Adrenal gland (tissue), 12 donors: ENCODE data around the gene POPDC2. TPM values are rescaled to one million over a fixed set of nuclear protein-coding genes. Genes with fewer than 3 reads are reported as not detected.
"Not testable (repeated sequence)": the region's sequence is repeated elsewhere in the genome, so short reads cannot be mapped to it uniquely, and the experiment has no call there.

Source experiments
- DNase-seq, 7 donors: peaks; one replicate each; pipeline ENCODE4 v3.0.0-alpha.2; 2019 to 2020
- H3K27ac ChIP-seq, 5 donors: fragments of 200-600 bp; sonication (generic) in 4 of 5; 1 replicate in 3 of 5; 2 replicates in 2 of 5; pipeline versions ENCODE4 v1.5.1 to v1.8.0; 2016 to 2020; ENCODE audit warnings: mild to moderate bottlenecking in 1 of 5
- H3K27me3 ChIP-seq: fragments of 200-600 bp; 2 replicates; pipeline ENCODE4 v1.8.0; 2021
- H3K36me3 ChIP-seq, 2 donors: fragments of 200-600 bp; replicated peaks in 1 of 2; 1 replicate in 1 of 2; 2 replicates in 1 of 2; pipeline versions ENCODE4 v1.5.1 to v1.8.0; 2018 to 2022
- H3K4me1 ChIP-seq, 2 donors: fragments of 200-600 bp; replicated peaks in 1 of 2; 1 replicate in 1 of 2; 2 replicates in 1 of 2; pipeline versions ENCODE4 v1.5.1 to v1.8.0; 2018 to 2021
- H3K4me3 ChIP-seq, 4 donors: fragments of 200-600 bp; sonication (generic) in 3 of 4; one replicate each; pipeline ENCODE4 v1.5.1; 2016 to 2018
- H3K9me3 ChIP-seq, 3 donors: fragments of 200-600 bp; sonication (generic) in 1 of 3; replicated peaks in 1 of 3; 1 replicate in 2 of 3; 2 replicates in 1 of 3; pipeline versions ENCODE4 v1.5.1 to v1.8.0; 2016 to 2021
- CTCF ChIP-seq, 6 experiments: fragments of 450-650 bp in 4 of 6; fragments of 200-600 bp in 2 of 6; sonication (generic) in 1 of 6; IDR thresholded peaks; 1 replicate in 5 of 6; 2 replicates in 1 of 6; pipeline versions ENCODE4 v1.5.1 to v1.8.0; 2016 to 2021; ENCODE audit warnings: antibody characterized with exemption in 6 of 6, mild to moderate bottlenecking in 2 of 6, moderate library complexity in 1 of 6
- POLR2A ChIP-seq, 2 donors: fragments of 450-650 bp; IDR thresholded peaks; one replicate each; pipeline ENCODE4 v1.6.1; 2017; ENCODE audit warnings: antibody characterized with exemption in 2 of 2, mild to moderate bottlenecking in 2 of 2, moderate library complexity in 1 of 2
- WGBS, 4 donors: extraction: QIAGEN DNeasy Blood & Tissue Kit in 2 of 4; methylation state at CpG; one replicate each; pipeline versions ENCODE4 v1.1.5 to v1.1.7; 2013 to 2017; 5-methylcytosine and 5-hydroxymethylcytosine counted together
- intact Hi-C, 2 donors: fragments of 100-400 bp; cut with DNase I; formaldehyde crosslinking; loops; one replicate each; pipeline versions ENCODE4 v1.14.1 to v1.15.0; 2022 to 2023
- polyA plus RNA-seq, 3 donors: library from polyadenylated mRNA; stranded (reverse); fragments of 200-250 nt in 2 of 3; fragments of 350-450 nt in 1 of 3; fragmentation: Illumina TruSeq in 1 of 3; extraction: RNeasy Lipid Tissue Mini Kit (QIAGEN cat#74804) in 1 of 3; gene quantifications; one replicate each; pipeline ENCODE4 v1.2.3, GENCODE V29; 2013 to 2014
- total RNA-seq, 9 donors: library from RNA; depleted of rRNA in 4 of 9; stranded (reverse); fragments of >200 nt in 4 of 9; fragments of 120-200 nt in 1 of 9; fragmentation: NEBNext Ultra II Directional in 1 of 9; extraction: Animal tissue kit (Norgen Biotek cat#: 25700) in 1 of 9; gene quantifications; one replicate each; pipeline versions ENCODE4 v1.1.0 to v1.2.4, GENCODE V29; 2013 to 2023
- donor health status: healthy with polysubstance abuse.
- donor health status: Bipolar disorder and iron deficiency.
- donor health status: DM: yes; HTN: yes; CAD: no.
- donor health status: DM: no; HTN: no; CAD: no.
- donor health status: DM: no; HTN: no; CAD: no.
- donor health status: DM: yes; HTN: yes; CAD: no.

Gene POPDC2
- total and polyA plus RNA-seq, 12 donors, result 1.3 to 17.5 (median 3.3) TPM

GRCh38 chr3:119690043-119690656 is 29.8 kb upstream of the POPDC2 start:
- no peaks in the 10 kb centered on the region for H3K4me1 ChIP-seq
- no peaks in the 10 kb centered on the region for H3K36me3 ChIP-seq
- TF ChIP-seq CTCF (IDR thresholded peaks at IDR 0.05) (peak; percentile 42 to 55 (median 52)), POLR2A (IDR thresholded peaks at IDR 0.05) (no peak)
- peak in 1 of 7 donors; percentile 16 for DNase-seq
- intact Hi-C loops, result no loop called here
- H3K4me3 ChIP-seq, result no peak overlapping the region
- 46 to 48% (median 48%) methylated on average over 4 of the region's 4 CpGs for WGBS, 4 donors
- no peaks in the 10 kb centered on the region for H3K27me3 ChIP-seq
- no peak overlapping the region for H3K27ac ChIP-seq
- H3K9me3 ChIP-seq, result no peaks in the 10 kb centered on the region

- H3K4me3 ChIP-seq, result no peak overlapping the region
- no peaks in the 10 kb centered on the region for H3K36me3 ChIP-seq
- intact Hi-C loops, result loop anchor here (10.0 kb wide), 2 partner anchors 89 to 409 kb away; partner anchors contain the start of gene PLA1A (in 1 of the 2)
- H3K27me3 ChIP-seq, result no peaks in the 10 kb centered on the region
- TF ChIP-seq CTCF (IDR thresholded peaks at IDR 0.05), result no peak
- H3K9me3 ChIP-seq, result no peaks in the 10 kb centered on the region
- no peak overlapping the region for H3K27ac ChIP-seq
- DNase-seq, result no peak
- WGBS, 4 donors, result 32 to 43% (median 38%) methylated on average over 1 of the region's 1 CpG
- H3K4me1 ChIP-seq, result no peaks in the 10 kb centered on the region
Measured at GRCh38 chr3:119683421-119683820, 23.0 kb upstream of the POPDC2 start.

- H3K27ac ChIP-seq, result no peak overlapping the region
- H3K36me3 ChIP-seq, result no peaks in the 10 kb centered on the region
- H3K27me3 ChIP-seq, result no peaks in the 10 kb centered on the region
- TF ChIP-seq CTCF (IDR thresholded peaks at IDR 0.05) (peak in 5 of 6 experiments; percentile 49 to 67 (median 59)), POLR2A (IDR thresholded peaks at IDR 0.05) (no peak)
- no peak overlapping the region for H3K4me3 ChIP-seq
- no peaks in the 10 kb centered on the region for H3K9me3 ChIP-seq
- DNase-seq, result no peak
- WGBS, 4 donors, result 34 to 46% (median 39%) methylated on average over 1 of the region's 1 CpG
- peaks cover under 1 to 2% of the 10 kb centered on the region in 2 donors for H3K4me1 ChIP-seq
- intact Hi-C loops, result loop anchor here (10.0 kb wide), 2 partner anchors 86 to 406 kb away; partner anchors contain the start of gene PLA1A (in 1 of the 2)
Measured at GRCh38 chr3:119681279-119681678, 20.9 kb upstream of the POPDC2 start.

GRCh38 chr3:119679874-119680273 is 19.5 kb upstream of the POPDC2 start:
- H3K9me3 ChIP-seq, result no peaks in the 10 kb centered on the region
- no peak overlapping the region for H3K4me3 ChIP-seq
- no peaks in the 10 kb centered on the region for H3K36me3 ChIP-seq
- intact Hi-C loops, result loop anchor here (10.0 kb wide), 3 partner anchors 75 to 405 kb away; partner anchors contain the start of gene PLA1A (in 1 of the 2)
- no peak overlapping the region for H3K27ac ChIP-seq
- H3K4me1 ChIP-seq, result peaks cover 8 to 16% of the 10 kb centered on the region in 2 donors
- TF ChIP-seq POLR2A (IDR thresholded peaks at IDR 0.05), result no peak
- TF ChIP-seq CTCF (IDR thresholded peaks at IDR 0.05), result no peak
- no peaks in the 10 kb centered on the region for H3K27me3 ChIP-seq
- no peak for DNase-seq

GRCh38 chr3:119678209-119678608 is 17.8 kb upstream of the POPDC2 start:
- Histone ChIP-seq H3K4me1 (peaks cover 8 to 19% of the 10 kb centered on the region in 2 donors), H3K27ac (peak overlapping the region in 1 of 5 donors; percentile 88), H3K36me3 (peaks cover 0 to 14% of the 10 kb centered on the region in 2 donors)
- WGBS, 4 donors, result 95 to 97% (median 97%) methylated on average over 10 of the region's 10 CpGs
- not testable (repeated sequence) for H3K27me3 ChIP-seq, H3K9me3 ChIP-seq, H3K4me3 ChIP-seq, DNase-seq
- intact Hi-C loops, result loop anchor here in 1 of 2 donors (10.0 kb wide), 1 partner anchor 73 kb away; no protein-coding TSS in a partner anchor
